Measurements from ENCODE around the gene DHRS7C. TPM values are rescaled to one million over a fixed set of nuclear protein-coding genes. Genes with fewer than 3 reads are reported as not detected.

DHRS7C gene
- total RNA-seq, 1 donor from 2014 or later = not detected

GRCh38 chr17:9768381-9768934 lies 22.9 kb downstream of the DHRS7C start:
- FAIRE-seq (no peak), DNase-seq (ENCODE audit: low read depth) (peak; percentile 37)
- no peak overlapping the region for H3K4me3 ChIP-seq (ENCODE audit: low read depth, low read length)
- no peak for TF ChIP-seq CTCF (IDR thresholded peaks at IDR 0.05; ENCODE audit: insufficient read depth, low read length, severe bottlenecking)
- no peaks in the 10 kb centered on the region for H3K27me3 ChIP-seq (ENCODE audit: control insufficient read depth, insufficient read depth, low read length)
- H3K36me3 ChIP-seq (ENCODE audit: control insufficient read depth, insufficient read depth, low read length) = no peaks in the 10 kb centered on the region

- Histone ChIP-seq H3K36me3 (ENCODE audit: control insufficient read depth, insufficient read depth, low read length) (no peaks in the 10 kb centered on the region), H3K4me3 (ENCODE audit: low read depth, low read length) (no peak overlapping the region), H3K27me3 (ENCODE audit: control insufficient read depth, insufficient read depth, low read length) (no peaks in the 10 kb centered on the region)
- no peak for FAIRE-seq
- no peak for TF ChIP-seq CTCF (IDR thresholded peaks at IDR 0.05; ENCODE audit: insufficient read depth, low read length, severe bottlenecking)
- no peak for DNase-seq (ENCODE audit: low read depth)
These were observed 23.9 kb downstream of the DHRS7C start for GRCh38 chr17:9767432-9767991.

- TF ChIP-seq CTCF (IDR thresholded peaks at IDR 0.05; ENCODE audit: insufficient read depth, low read length, severe bottlenecking) = no peak
- H3K36me3 ChIP-seq (ENCODE audit: control insufficient read depth, insufficient read depth, low read length) = no peaks in the 10 kb centered on the region
- no peaks in the 10 kb centered on the region for H3K27me3 ChIP-seq (ENCODE audit: control insufficient read depth, insufficient read depth, low read length)
- FAIRE-seq (no peak), DNase-seq (ENCODE audit: low read depth) (no peak)
- H3K4me3 ChIP-seq (ENCODE audit: low read depth, low read length) = no peak overlapping the region
These were observed 24.4 kb downstream of the DHRS7C start for GRCh38 chr17:9766970-9767369.

- FAIRE-seq = no peak
- no peaks in the 10 kb centered on the region for H3K27me3 ChIP-seq (ENCODE audit: control insufficient read depth, insufficient read depth, low read length)
- no peaks in the 10 kb centered on the region for H3K36me3 ChIP-seq (ENCODE audit: control insufficient read depth, insufficient read depth, low read length)
- no peak overlapping the region for H3K4me3 ChIP-seq (ENCODE audit: low read depth, low read length)
- no peak for TF ChIP-seq CTCF (IDR thresholded peaks at IDR 0.05; ENCODE audit: insufficient read depth, low read length, severe bottlenecking)
- peak; percentile 20 for DNase-seq (ENCODE audit: low read depth)
These were observed 26.1 kb downstream of the DHRS7C start for GRCh38 chr17:9765322-9765721.

- Histone ChIP-seq H3K36me3 (ENCODE audit: control insufficient read depth, insufficient read depth, low read length) (no peaks in the 10 kb centered on the region), H3K4me3 (ENCODE audit: low read depth, low read length) (no peak overlapping the region), H3K27me3 (ENCODE audit: control insufficient read depth, insufficient read depth, low read length) (no peaks in the 10 kb centered on the region)
- FAIRE-seq = no peak
- DNase-seq (ENCODE audit: low read depth) = no peak
- TF ChIP-seq CTCF (IDR thresholded peaks at IDR 0.05; ENCODE audit: insufficient read depth, low read length, severe bottlenecking) = no peak
These were observed 27.7 kb downstream of the DHRS7C start for GRCh38 chr17:9763643-9764042.

GRCh38 chr17:9760266-9760665 lies 31.1 kb downstream of the DHRS7C start:
- DNase-seq (ENCODE audit: low read depth) (peak; percentile 12), FAIRE-seq (no peak)
- TF ChIP-seq CTCF (IDR thresholded peaks at IDR 0.05; ENCODE audit: insufficient read depth, low read length, severe bottlenecking) = no peak
- Histone ChIP-seq H3K4me3 (ENCODE audit: low read depth, low read length) (no peak overlapping the region), H3K27me3 (ENCODE audit: control insufficient read depth, insufficient read depth, low read length) (no peaks in the 10 kb centered on the region), H3K36me3 (ENCODE audit: control insufficient read depth, insufficient read depth, low read length) (no peaks in the 10 kb centered on the region)
